NCI-H1436 treated with DMSO at 0.1 percent for 48 hours (cell line): ENCODE results near the gene TAS2R41.
"Not testable (repeated sequence)": the region's sequence is repeated elsewhere in the genome, so short reads cannot be mapped to it uniquely, and the experiment has no call there.

Experiments used
- DNase-seq: peaks from one replicate; lab custom pipeline; 2025; lab: John Stamatoyannopoulos, UW

TAS2R41 gene

DNA sequence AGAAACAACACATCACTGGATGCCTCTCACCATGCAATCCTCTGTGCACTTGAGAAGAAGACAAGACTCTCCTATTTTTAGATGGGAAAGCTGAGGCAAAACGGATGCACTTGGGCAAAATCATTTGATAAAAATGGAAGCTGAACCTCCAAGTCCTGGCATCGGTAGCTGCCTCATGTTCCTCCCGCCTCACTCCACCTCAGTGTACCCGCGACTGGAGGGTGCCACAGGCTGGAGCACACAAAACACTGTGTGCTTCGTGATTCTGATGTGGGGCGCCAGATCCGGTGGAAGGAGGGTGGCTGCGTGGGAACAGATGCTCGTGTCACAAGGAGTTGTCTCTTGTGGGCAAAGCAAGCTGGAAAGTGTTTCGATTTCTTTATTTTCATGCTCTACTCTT lies 41.3 kb downstream of the TAS2R41 start:
- DNase-seq, result no peak

DNA sequence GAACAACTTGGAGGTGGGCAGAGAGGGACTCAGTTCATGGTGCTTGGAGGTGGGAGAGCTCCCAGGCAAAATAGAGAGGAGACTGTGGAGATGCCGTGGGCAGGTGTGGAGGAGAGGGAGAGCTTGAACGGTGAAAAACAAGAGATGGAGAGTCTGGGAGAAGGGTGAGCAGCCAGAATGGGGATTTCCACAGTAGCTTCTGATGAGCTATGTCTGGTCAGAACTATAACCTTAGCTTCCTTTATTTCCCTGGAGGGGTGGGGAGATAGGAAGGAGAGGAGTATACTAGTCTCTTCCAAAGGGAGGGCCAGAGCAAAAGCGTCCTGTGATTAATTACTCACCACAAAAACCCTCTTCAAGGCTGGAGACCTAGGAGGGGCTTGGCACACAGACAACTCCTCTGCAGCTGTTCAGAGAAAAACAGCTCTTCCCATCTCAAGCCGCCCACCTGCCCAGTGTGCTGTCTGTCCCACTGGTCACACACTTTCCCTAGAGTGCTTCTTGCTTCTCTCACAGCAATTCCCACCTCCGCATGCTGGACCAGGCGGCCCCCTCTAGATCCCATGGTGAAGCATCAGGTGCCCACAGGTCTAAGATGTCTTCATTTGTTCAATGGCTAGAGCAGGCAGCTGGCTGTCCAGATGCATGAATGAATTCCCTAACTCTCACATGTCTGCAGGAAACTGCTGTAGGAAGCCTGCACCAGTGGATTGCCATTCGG lies 41.9 kb downstream of the TAS2R41 start:
- DNase-seq, result no peak

DNA sequence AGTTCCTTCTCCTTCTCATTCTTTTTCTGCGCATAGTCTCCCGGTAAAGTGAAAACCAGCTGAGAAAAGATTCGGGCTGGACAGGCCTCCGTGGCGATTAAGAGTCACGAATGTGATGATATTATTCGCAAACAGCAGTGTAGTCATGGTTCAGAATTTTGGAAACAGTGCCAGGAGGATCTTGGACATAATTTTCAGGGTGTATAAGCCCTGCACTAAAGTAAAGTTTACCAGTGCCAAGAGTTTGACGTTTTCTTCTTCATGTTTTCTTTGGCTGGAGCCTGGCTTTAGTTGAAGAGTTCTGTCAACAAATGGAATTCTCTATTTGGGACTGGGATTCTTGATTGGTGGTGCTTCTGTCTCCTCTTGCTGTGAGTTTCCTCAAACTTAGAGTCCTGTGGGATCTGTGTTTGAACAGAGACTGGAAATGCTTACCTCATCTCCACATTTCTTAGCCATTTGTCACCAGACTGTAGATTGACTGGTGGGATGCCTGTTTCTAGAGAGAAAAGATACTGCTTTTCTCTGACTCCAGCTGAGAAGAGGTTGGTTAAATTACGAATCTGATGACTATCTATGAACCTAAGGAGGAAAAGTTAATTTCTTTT lies 44.7 kb downstream of the TAS2R41 start:
- not testable (repeated sequence) for DNase-seq
